ENCODE data around the gene UNC5C. TPM values are rescaled to one million over a fixed set of nuclear protein-coding genes. Genes with fewer than 3 reads are reported as not detected.

UNC5C gene
- total RNA-seq, 4 donors from 2014 or later, result 0.98 to 2.3 (median 1.2) TPM

DNA sequence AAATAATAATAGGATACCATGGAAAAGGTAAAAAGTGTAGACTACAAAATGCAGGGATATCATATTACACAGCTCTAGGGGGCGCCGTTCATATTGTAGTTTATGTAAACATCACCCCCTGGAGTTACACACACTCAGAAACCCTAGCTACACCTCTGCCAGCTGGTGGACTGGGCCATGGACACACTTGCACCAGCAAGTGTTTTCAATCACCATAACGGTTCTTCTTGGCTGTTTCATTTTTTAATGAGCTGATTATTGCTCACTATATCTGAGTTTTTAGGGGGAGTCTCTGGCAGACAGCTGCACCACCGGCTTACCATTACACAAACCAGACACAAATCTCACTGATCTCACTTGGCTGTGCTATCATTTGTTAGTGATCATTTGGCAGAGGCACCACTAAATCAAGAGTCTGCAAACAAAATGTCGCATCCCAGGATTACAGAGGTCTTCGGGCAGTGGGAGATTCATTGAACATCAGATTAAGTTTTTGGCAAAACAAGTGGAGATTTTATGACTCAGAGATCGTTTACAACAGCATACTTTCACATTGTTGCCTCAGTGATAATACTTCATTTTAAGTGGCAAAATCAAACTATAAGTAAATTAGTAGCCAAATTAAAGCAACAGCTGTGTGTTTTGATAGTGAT lies 185.7 kb downstream of the UNC5C start:
- Histone ChIP-seq H3K4me3 (no peak overlapping the region), H3K4me1 (no peaks in the 10 kb centered on the region), H3K9me3 (no peaks in the 10 kb centered on the region), H3K27ac (no peak overlapping the region), H3K36me3 (no peaks in the 10 kb centered on the region), H3K27me3 (no peaks in the 10 kb centered on the region)
- no peak for DNase-seq (ENCODE audit: low spot score in 2 of 2)
- WGBS, result 36% methylated on average over 7 of the region's 7 CpGs
- TF ChIP-seq POLR2AphosphoS5 (IDR thresholded peaks at IDR 0.05) (no peak), CTCF (IDR thresholded peaks at IDR 0.05) (no peak), POLR2A (IDR thresholded peaks at IDR 0.05) (no peak), EP300 (IDR thresholded peaks at IDR 0.05) (no peak)

DNA sequence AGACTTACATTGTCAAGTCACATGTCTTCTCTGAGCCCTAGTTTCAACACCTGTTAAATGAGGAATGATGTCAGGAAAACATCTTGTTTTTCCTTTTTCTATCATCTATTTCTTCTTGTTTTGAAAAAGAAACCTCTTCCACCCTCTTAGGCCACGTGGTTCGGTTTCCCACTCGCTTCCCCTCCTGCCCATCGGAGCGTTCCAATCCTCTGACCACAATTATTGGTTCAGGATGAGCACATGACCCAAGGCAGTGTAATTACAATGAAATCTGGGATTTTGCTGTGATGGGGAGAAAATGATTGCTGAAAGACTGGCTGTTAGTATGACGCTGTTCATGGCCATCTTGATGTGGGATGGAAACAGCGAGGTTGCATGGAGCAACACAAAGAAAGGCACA lies 186.7 kb downstream of the UNC5C start:
- no peak for TF ChIP-seq CTCF (IDR thresholded peaks at IDR 0.05)
- TF ChIP-seq POLR2A (IDR thresholded peaks at IDR 0.05), result no peak
- no peak for TF ChIP-seq POLR2AphosphoS5 (IDR thresholded peaks at IDR 0.05)
- no peak for TF ChIP-seq EP300 (IDR thresholded peaks at IDR 0.05)

GRCh38 chr4:95361696-95361965 lies 187.1 kb downstream of the UNC5C start:
- Histone ChIP-seq H3K36me3 (no peaks in the 10 kb centered on the region), H3K27me3 (no peaks in the 10 kb centered on the region), H3K4me3 (no peak overlapping the region), H3K4me1 (no peaks in the 10 kb centered on the region), H3K9me3 (no peaks in the 10 kb centered on the region), H3K27ac (no peak overlapping the region)
- DNase-seq (ENCODE audit: low spot score in 2 of 2), result no peak
- TF ChIP-seq POLR2AphosphoS5 (IDR thresholded peaks at IDR 0.05), result no peak
- no peak for TF ChIP-seq EP300 (IDR thresholded peaks at IDR 0.05)
- TF ChIP-seq CTCF (IDR thresholded peaks at IDR 0.05), result no peak
- no peak for TF ChIP-seq POLR2A (IDR thresholded peaks at IDR 0.05)
- WGBS, result 92% methylated on average over 3 of the region's 3 CpGs

More for the DNA sequence above, 186.7 kb downstream of the UNC5C start:
- no peak for DNase-seq (ENCODE audit: low spot score in 2 of 2)
- no peaks in the 10 kb centered on the region for H3K27me3 ChIP-seq
- H3K9me3 ChIP-seq, result no peaks in the 10 kb centered on the region
- no peak overlapping the region for H3K4me3 ChIP-seq
- H3K27ac ChIP-seq, result no peak overlapping the region
- 90% methylated on average over 7 of the region's 7 CpGs for WGBS
- H3K4me1 ChIP-seq, result no peaks in the 10 kb centered on the region
- H3K36me3 ChIP-seq, result no peaks in the 10 kb centered on the region

GRCh38 chr4:95360906-95361695 lies 187.7 kb downstream of the UNC5C start:
- TF ChIP-seq POLR2A (IDR thresholded peaks at IDR 0.05), result no peak
- TF ChIP-seq POLR2AphosphoS5 (IDR thresholded peaks at IDR 0.05), result no peak
- no peak for TF ChIP-seq CTCF (IDR thresholded peaks at IDR 0.05)
- TF ChIP-seq EP300 (IDR thresholded peaks at IDR 0.05), result no peak
- H3K4me3 ChIP-seq, result no peak overlapping the region
- no peaks in the 10 kb centered on the region for H3K9me3 ChIP-seq
- no peaks in the 10 kb centered on the region for H3K27me3 ChIP-seq
- no peaks in the 10 kb centered on the region for H3K4me1 ChIP-seq
- WGBS, result 85% methylated on average over 7 of the region's 7 CpGs
- no peak for DNase-seq (ENCODE audit: low spot score in 2 of 2)
- H3K27ac ChIP-seq, result no peak overlapping the region
- no peaks in the 10 kb centered on the region for H3K36me3 ChIP-seq

GRCh38 chr4:95360256-95360903 lies 188.4 kb downstream of the UNC5C start:
- Histone ChIP-seq H3K27me3 (no peaks in the 10 kb centered on the region), H3K9me3 (no peaks in the 10 kb centered on the region), H3K4me1 (no peaks in the 10 kb centered on the region), H3K4me3 (no peak overlapping the region), H3K36me3 (no peaks in the 10 kb centered on the region), H3K27ac (no peak overlapping the region)
- DNase-seq (ENCODE audit: low spot score in 2 of 2), result no peak
- 78% methylated on average over 3 of the region's 3 CpGs for WGBS
- TF ChIP-seq POLR2AphosphoS5 (IDR thresholded peaks at IDR 0.05) (no peak), CTCF (IDR thresholded peaks at IDR 0.05) (no peak), EP300 (IDR thresholded peaks at IDR 0.05) (no peak), POLR2A (IDR thresholded peaks at IDR 0.05) (no peak)
